GM12878 (cell line): ENCODE measurements around the gene PRKRIP1. TPM values are rescaled to one million over a fixed set of nuclear protein-coding genes. Genes with fewer than 3 reads are reported as not detected.
"Not testable (repeated sequence)": the region's sequence is repeated elsewhere in the genome, so short reads cannot be mapped to it uniquely, and the experiment has no call there.

Experiments
- ATAC-seq: fragments of 200-7000 bp; cut with Tn5 transposase; 3 replicates; pipeline ENCODE4 v1.9.1; 2020; ENCODE audit warnings: mild to moderate bottlenecking, moderate library complexity
- BruUV-seq: library from RNA; stranded (reverse); fragments of 400-500 nt; replicated peaks from 2 replicates; lab custom pipeline; 2021; lab: Mats Ljungman, UMichigan
- CTCF ChIA-PET: fragments of 300-600 bp; sonication (Branson Sonifier 250); formaldehyde crosslinking; extraction: SDS; loops from one replicate; lab custom pipeline; 2021; ENCODE audit warnings: inconsistent platforms; lab: Yijun Ruan, JAX
- POLR2A ChIA-PET: fragments of 350-600 bp; formaldehyde crosslinking; extraction: SDS; loops from one replicate; lab custom pipeline; 2021; ENCODE audit warnings: inconsistent platforms; lab: Charles Lee
- RAD21 ChIA-PET: fragments of 300-600 bp; sonication (Branson Sonifier 250); formaldehyde crosslinking; loops from one replicate; lab custom pipeline; 2023; ENCODE audit warnings: antibody characterized with exemption; ENCODE audit not compliant: unreplicated experiment; lab: Charles Lee
- SMC1A ChIA-PET: fragments of 300-600 bp; sonication (Branson Sonifier 250); formaldehyde crosslinking; loops from one replicate; lab custom pipeline; 2023; ENCODE audit not compliant: unreplicated experiment, uncharacterized antibody; lab: Charles Lee
- DNase-seq: peaks from one replicate; pipeline ENCODE4 v3.0.0-alpha.2; 2011; ENCODE audit warnings: low read depth, low spot score
- FAIRE-seq: peaks from 3 replicates; lab custom pipeline; 2011; peaks lifted over from hg19 to GRCh38; lab: Jason Lieb, UNC
- H2AFZ ChIP-seq: 2 replicates; pipeline ENCODE4 v1.6.0; 2011; ENCODE audit warnings: low read depth, low read length, control low read depth; ENCODE audit not compliant: control insufficient read depth
- H3K27ac ChIP-seq: 2 replicates; pipeline ENCODE4 v1.5.1; 2011; ENCODE audit warnings: control low read depth; ENCODE audit not compliant: control insufficient read depth, insufficient read depth
- H3K27me3 ChIP-seq, 2 experiments: replicated peaks in 1 of 2; 2 replicates each; pipeline versions ENCODE4 v1.6.0 to v1.6.1; 2011; ENCODE audit warnings: low read length in 1 of 2; ENCODE audit not compliant: control insufficient read depth in 2 of 2, insufficient read depth in 2 of 2
- H3K36me3 ChIP-seq, 2 experiments: 2 replicates each; pipeline ENCODE4 v1.5.1; 2011; ENCODE audit warnings: low read length in 1 of 2; ENCODE audit not compliant: control insufficient read depth in 2 of 2, insufficient read depth in 2 of 2
- H3K4me1 ChIP-seq: 2 replicates; pipeline ENCODE4 v1.6.1; 2011; ENCODE audit warnings: mild to moderate bottlenecking, low read length, moderate library complexity, mixed read lengths; ENCODE audit not compliant: control insufficient read depth, insufficient read depth
- H3K4me2 ChIP-seq: 2 replicates; pipeline ENCODE4 v1.6.0; 2011; ENCODE audit warnings: control low read depth; ENCODE audit not compliant: control insufficient read depth, insufficient read depth
- H3K4me3 ChIP-seq: fragments of 200-600 bp; sonication (generic); 2 replicates; pipeline ENCODE4 v1.5.1; 2016
- H3K79me2 ChIP-seq: 2 replicates; pipeline ENCODE4 v1.6.0; 2011; ENCODE audit warnings: low read length; ENCODE audit not compliant: control insufficient read depth, insufficient read depth
- H3K9ac ChIP-seq: 2 replicates; pipeline ENCODE4 v1.8.0; 2011; ENCODE audit warnings: low read length, control low read depth, mixed read lengths; ENCODE audit not compliant: control insufficient read depth, insufficient read depth
- H3K9me3 ChIP-seq: replicated peaks from 3 replicates; pipeline ENCODE4 v1.5.1; 2011; ENCODE audit warnings: mild to moderate bottlenecking, low read length; ENCODE audit not compliant: control insufficient read depth, insufficient read depth
- H4K20me1 ChIP-seq: 2 replicates; pipeline ENCODE4 v1.6.0; 2011; ENCODE audit not compliant: control insufficient read depth, insufficient read depth
- DPF2 ChIP-seq: fragments of 450-650 bp; IDR thresholded peaks from 2 replicates; pipeline ENCODE4 v1.6.1; 2017; ENCODE audit warnings: mild to moderate bottlenecking
- PAX8 ChIP-seq: fragments of 450-650 bp; IDR thresholded peaks from 2 replicates; pipeline ENCODE4 v1.6.1; 2017; ENCODE audit warnings: mild to moderate bottlenecking, moderate library complexity
- RAD21 ChIP-seq: IDR thresholded peaks from 2 replicates; pipeline ENCODE4 v1.6.1; 2011; ENCODE audit warnings: mild to moderate bottlenecking, low read depth, low read length, moderate library complexity; ENCODE audit not compliant: insufficient read depth
- RCOR1 ChIP-seq: conservative IDR thresholded peaks from 2 replicates; pipeline ENCODE4 v1.6.1; 2012; ENCODE audit warnings: low read depth, low read length, improper control_type of control experiment
- RELA ChIP-seq: fragments of 450-650 bp; IDR thresholded peaks from 2 replicates; pipeline ENCODE4 v1.8.0; 2014; ENCODE audit warnings: borderline replicate concordance; ENCODE audit not compliant: partially characterized antibody
- SREBF2 ChIP-seq: IDR thresholded peaks from 2 replicates; pipeline ENCODE4 v1.6.1; 2012; ENCODE audit warnings: mild to moderate bottlenecking, low read length
- STAT3 ChIP-seq: IDR thresholded peaks from 2 replicates; pipeline ENCODE4 v1.6.1; 2011; ENCODE audit warnings: low read depth, low read length, improper control_type of control experiment
- SUPT20H ChIP-seq: IDR thresholded peaks from 2 replicates; pipeline ENCODE4 v1.6.1; 2011; ENCODE audit warnings: low read depth, mild to moderate bottlenecking, low read length, moderate library complexity, borderline replicate concordance; ENCODE audit not compliant: control insufficient read depth
- TCF3 ChIP-seq: IDR thresholded peaks from 2 replicates; pipeline ENCODE4 v1.6.1; 2012; ENCODE audit warnings: low read depth, mild to moderate bottlenecking, low read length, borderline replicate concordance; ENCODE audit not compliant: insufficient read depth
- ZNF207 ChIP-seq: fragments of 450-650 bp; IDR thresholded peaks from 2 replicates; pipeline ENCODE4 v1.6.1; 2014; ENCODE audit warnings: antibody characterized with exemption, mild to moderate bottlenecking, borderline replicate concordance
- WGBS: methylation state at CpG from one replicate; pipeline ENCODE4 v1.1.6; 2016; ENCODE audit warnings: low lambda C conversion rate; ENCODE audit not compliant: insufficient replicate concordance, insufficient coverage; ENCODE audit errors: missing lambda C conversion rate; 5-methylcytosine and 5-hydroxymethylcytosine counted together
- in situ Hi-C: fragments of 300-500 bp; cut with MboI; formaldehyde crosslinking; loops from 9 replicates; pipeline ENCODE4 v1.14.3; 2018; ENCODE audit warnings: mixed read lengths
- intact Hi-C: fragments of 100-400 bp; cut with micrococcal nuclease; formaldehyde crosslinking; loops from one replicate; pipeline ENCODE4 v1.14.2; 2022; ENCODE audit not compliant: unreplicated experiment
- polyA plus RNA-seq, 11 experiments: library from polyadenylated mRNA; depleted of rRNA in 4 of 11; unstranded in 6 of 11; stranded (reverse) in 5 of 11; fragments of >200 nt; fragmentation: Nextera tagmentation in 4 of 11; fragmentation: Illumina TruSeq in 1 of 11; extraction: Ambion mirVana in 4 of 11; extraction: Trizol in 1 of 11; gene quantifications; 1 replicate in 1 of 11; 2 replicates in 10 of 11; pipeline versions ENCODE4 v1.2.1 to v1.2.3, GENCODE V29; 2011 to 2016; ENCODE audit warnings: inconsistent platforms in 2 of 11, missing spikeins in 2 of 11, low read depth in 1 of 11
- total RNA-seq, 4 experiments: library from RNA; depleted of rRNA in 3 of 4; stranded (reverse); fragments of >200 nt in 3 of 4; fragmentation: Illumina TruSeq in 1 of 4; extraction: Trizol in 1 of 4; gene quantifications; 2 replicates each; pipeline versions ENCODE4 v1.2.1 to v1.2.3, GENCODE V29; 2013 to 2021
- TF ChIP-seq, protein P1 (sequence below): IDR thresholded peaks from 2 replicates; pipeline ENCODE4 v1.6.1; 2012; ENCODE audit warnings: low read depth, low read length, improper control_type of control experiment
- TF ChIP-seq, protein P2 (sequence below): IDR thresholded peaks from 2 replicates; pipeline ENCODE4 v1.6.1; 2011; ENCODE audit warnings: borderline replicate concordance, low read depth, mild to moderate bottlenecking, moderate library complexity, low read length; ENCODE audit not compliant: insufficient read depth, poor library complexity, severe bottlenecking

The PRKRIP1 gene
- total and polyA plus RNA-seq, 10 of the 15 experiments (the other 5 are each of a cell fraction or from before 2014, with no cell fraction given): 17.0 to 38.4 (median 25.5) TPM

- ChIA-PET CTCF (no interaction called here), POLR2A (no interaction called here), RAD21 (no interaction called here), SMC1A (no interaction called here)
- peaks cover 2% of the 10 kb centered on the region for H3K79me2 ChIP-seq
- DNase-seq (no peak), FAIRE-seq (no peak), ATAC-seq (no peak)
- no peak overlapping the region for H3K9ac ChIP-seq
- H3K4me2 ChIP-seq: no peak overlapping the region
- no peaks in the 10 kb centered on the region for H3K4me1 ChIP-seq
- in situ Hi-C loops: no loop called here
- no peak overlapping the region for H3K4me3 ChIP-seq
- intact Hi-C loops: no loop called here
- no peaks in the 10 kb centered on the region for H3K9me3 ChIP-seq
- H3K27me3 ChIP-seq: no peaks in the 10 kb centered on the region
- H4K20me1 ChIP-seq: no peaks in the 10 kb centered on the region
- H3K27ac ChIP-seq: no peak overlapping the region
- peaks cover 6 to 21% of the 10 kb centered on the region in 2 experiments for H3K36me3 ChIP-seq
- TF ChIP-seq SUPT20H: no peak
- TF ChIP-seq, protein P1, sequence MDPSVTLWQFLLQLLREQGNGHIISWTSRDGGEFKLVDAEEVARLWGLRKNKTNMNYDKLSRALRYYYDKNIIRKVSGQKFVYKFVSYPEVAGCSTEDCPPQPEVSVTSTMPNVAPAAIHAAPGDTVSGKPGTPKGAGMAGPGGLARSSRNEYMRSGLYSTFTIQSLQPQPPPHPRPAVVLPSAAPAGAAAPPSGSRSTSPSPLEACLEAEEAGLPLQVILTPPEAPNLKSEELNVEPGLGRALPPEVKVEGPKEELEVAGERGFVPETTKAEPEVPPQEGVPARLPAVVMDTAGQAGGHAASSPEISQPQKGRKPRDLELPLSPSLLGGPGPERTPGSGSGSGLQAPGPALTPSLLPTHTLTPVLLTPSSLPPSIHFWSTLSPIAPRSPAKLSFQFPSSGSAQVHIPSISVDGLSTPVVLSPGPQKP: no peak
- no peak for TF ChIP-seq RAD21
- TF ChIP-seq, protein P2, sequence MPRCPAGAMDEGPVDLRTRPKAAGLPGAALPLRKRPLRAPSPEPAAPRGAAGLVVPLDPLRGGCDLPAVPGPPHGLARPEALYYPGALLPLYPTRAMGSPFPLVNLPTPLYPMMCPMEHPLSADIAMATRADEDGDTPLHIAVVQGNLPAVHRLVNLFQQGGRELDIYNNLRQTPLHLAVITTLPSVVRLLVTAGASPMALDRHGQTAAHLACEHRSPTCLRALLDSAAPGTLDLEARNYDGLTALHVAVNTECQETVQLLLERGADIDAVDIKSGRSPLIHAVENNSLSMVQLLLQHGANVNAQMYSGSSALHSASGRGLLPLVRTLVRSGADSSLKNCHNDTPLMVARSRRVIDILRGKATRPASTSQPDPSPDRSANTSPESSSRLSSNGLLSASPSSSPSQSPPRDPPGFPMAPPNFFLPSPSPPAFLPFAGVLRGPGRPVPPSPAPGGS: no peak
- no peak for TF ChIP-seq DPF2
- TF ChIP-seq ZNF207: no peak
- no peak for TF ChIP-seq STAT3
- no peak for TF ChIP-seq TCF3
- no peak for TF ChIP-seq RELA
- no peak for TF ChIP-seq RCOR1
- no peak for TF ChIP-seq SREBF2
- no peak for TF ChIP-seq PAX8
- BruUV-seq: no TSS peak
- WGBS: 77% methylated on average over 23 of the region's 23 CpGs
- no peak overlapping the region for H2AFZ ChIP-seq
These were observed 77.3 kb downstream of the PRKRIP1 start for GRCh38 chr7:102473271-102473991.

DNA sequence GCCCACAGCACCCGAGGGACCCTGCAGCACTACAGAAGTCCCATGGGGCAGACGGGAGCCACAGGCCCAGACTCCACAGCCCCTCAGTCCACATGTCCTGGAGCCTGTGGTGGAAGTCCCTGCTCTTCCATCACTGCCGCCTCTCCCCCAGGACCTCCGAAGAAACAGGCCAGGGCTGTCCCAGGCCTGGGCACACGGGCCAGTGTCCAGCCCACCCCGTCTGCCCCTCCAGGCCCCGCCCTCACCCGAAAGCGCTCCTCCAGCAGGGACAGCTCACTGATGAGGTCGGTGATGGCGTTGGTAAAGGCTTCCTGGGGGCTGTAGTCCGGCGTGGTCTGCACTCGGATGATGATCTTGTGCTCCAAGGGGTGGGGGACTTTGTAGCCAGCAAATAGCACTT lies 78.0 kb downstream of the PRKRIP1 start:
- peaks cover 6 to 19% of the 10 kb centered on the region in 2 experiments for H3K36me3 ChIP-seq
- DNase-seq, FAIRE-seq, H4K20me1 ChIP-seq, H3K4me2 ChIP-seq, in situ Hi-C loops, SMC1A ChIA-PET, RAD21 ChIA-PET, H3K27me3 ChIP-seq, H3K27ac ChIP-seq, intact Hi-C loops, H3K9ac ChIP-seq, BruUV-seq, CTCF ChIA-PET, H2AFZ ChIP-seq, H3K79me2 ChIP-seq, H3K9me3 ChIP-seq, ATAC-seq, H3K4me1 ChIP-seq, POLR2A ChIA-PET, H3K4me3 ChIP-seq: not testable (repeated sequence)
- 83% methylated on average over 6 of the region's 14 CpGs for WGBS
